CD4-positive, CD25-positive, alpha-beta regulatory T cell (primary cell): ENCODE data around the gene MVB12B. TPM values are rescaled to one million over a fixed set of nuclear protein-coding genes. Genes with fewer than 3 reads are reported as not detected.

Experiments used
- ATAC-seq, 2 donors: fragments of 150-1000 bp; cut with Tn5 transposase; one replicate each; pipeline ENCODE4 v1.10.0; 2021; ENCODE audit warnings: low read depth in 2 of 2, moderate number of reproducible peaks in 2 of 2, moderate library complexity in 1 of 2
- DNase-seq, 3 donors: peaks; one replicate each; pipeline versions ENCODE4 v3.0.0 to v3.0.0-alpha.2; 2012 to 2022; ENCODE audit warnings: mixed read lengths in 1 of 3
- H3K27ac ChIP-seq: one replicate; pipeline ENCODE4 v1.7.0; 2013; ENCODE audit warnings: mild to moderate bottlenecking, low read length; ENCODE audit not compliant: insufficient read depth, poor library complexity, severe bottlenecking
- H3K27me3 ChIP-seq: one replicate; pipeline ENCODE4 v1.7.0; 2013; ENCODE audit warnings: low read length; ENCODE audit not compliant: control insufficient read depth, insufficient read depth
- H3K36me3 ChIP-seq: one replicate; pipeline ENCODE4 v1.7.0; 2013; ENCODE audit warnings: mild to moderate bottlenecking, low read length, moderate library complexity; ENCODE audit not compliant: control insufficient read depth, insufficient read depth
- H3K4me1 ChIP-seq: 2 replicates; pipeline ENCODE4 v1.7.0; 2013; ENCODE audit warnings: mild to moderate bottlenecking, low read length; ENCODE audit not compliant: insufficient read depth, control insufficient read depth, poor library complexity, severe bottlenecking
- H3K4me3 ChIP-seq: one replicate; pipeline ENCODE4 v1.7.0; 2013; ENCODE audit warnings: low read depth, mild to moderate bottlenecking, low read length, moderate library complexity
- H3K9me3 ChIP-seq, 2 experiments: 1 replicate in 1 of 2; 2 replicates in 1 of 2; pipeline ENCODE4 v1.7.0; 2013; ENCODE audit warnings: low read length in 2 of 2, mild to moderate bottlenecking in 1 of 2, moderate library complexity in 1 of 2; ENCODE audit not compliant: control insufficient read depth in 2 of 2
- H3K27ac Mint-ChIP-seq, 3 donors: one replicate each; pipeline ENCODE4 v1.8.0; 2020 to 2022; ENCODE audit warnings: mild to moderate bottlenecking in 3 of 3, mixed read lengths in 3 of 3, moderate library complexity in 2 of 3
- H3K27me3 Mint-ChIP-seq: one replicate; pipeline ENCODE4 v1.8.0; 2022; ENCODE audit warnings: mild to moderate bottlenecking, mixed read lengths
- H3K36me3 Mint-ChIP-seq: one replicate; pipeline ENCODE4 v1.8.0; 2020; ENCODE audit warnings: mixed read lengths
- H3K4me1 Mint-ChIP-seq, 4 donors: one replicate each; pipeline ENCODE4 v1.8.0; 2020 to 2022; ENCODE audit warnings: mixed read lengths in 4 of 4, mild to moderate bottlenecking in 1 of 4
- H3K4me3 Mint-ChIP-seq, 4 donors: one replicate each; pipeline ENCODE4 v1.8.0; 2020 to 2022; ENCODE audit warnings: mild to moderate bottlenecking in 4 of 4, mixed read lengths in 4 of 4, moderate library complexity in 3 of 4
- H3K9me3 Mint-ChIP-seq, 7 donors: one replicate each; pipeline ENCODE4 v1.8.0; 2020 to 2022; ENCODE audit warnings: mixed read lengths in 7 of 7, mild to moderate bottlenecking in 3 of 7, moderate library complexity in 2 of 7
- polyA plus RNA-seq, 4 donors: library from polyadenylated mRNA; unstranded; fragments of 300-500 nt; fragmentation: Illumina TruSeq; gene quantifications; one replicate each; pipeline ENCODE4 v1.2.3, GENCODE V29; 2021
- total RNA-seq: library from RNA; stranded (reverse); gene quantifications from one replicate; pipeline ENCODE4 v1.2.3, GENCODE V29; 2022

The MVB12B gene
- total and polyA plus RNA-seq, 5 donors from 2014 or later = 0.60 to 5.1 (median 1.4) TPM

GRCh38 chr9:126357074-126357473 lies 30.4 kb downstream of the MVB12B start:
- Histone ChIP-seq H3K36me3 (no peaks in the 10 kb centered on the region), H3K27ac (no peak overlapping the region), H3K4me1 (no peaks in the 10 kb centered on the region), H3K27me3 (no peaks in the 10 kb centered on the region), H3K4me3 (no peak overlapping the region), H3K9me3 (peaks cover 16 to 18% of the 10 kb centered on the region in 2 experiments)
- Mint-ChIP-seq H3K9me3 (peaks cover 0 to 21% (median 6%) of the 10 kb centered on the region in 7 donors), H3K4me3 (no peak overlapping the region), H3K27ac (no peak overlapping the region), H3K4me1 (peaks cover 0 to 13% (median 8%) of the 10 kb centered on the region in 4 donors), H3K36me3 (peaks cover 3% of the 10 kb centered on the region), H3K27me3 (no peaks in the 10 kb centered on the region)
- DNase-seq = no peak
- ATAC-seq = no peak

- no peaks in the 10 kb centered on the region for H3K36me3 ChIP-seq
- H3K27me3 ChIP-seq = no peaks in the 10 kb centered on the region
- no peak overlapping the region for H3K4me3 ChIP-seq
- Mint-ChIP-seq H3K36me3 (peaks cover 6% of the 10 kb centered on the region), H3K4me1 (peaks cover 0 to 6% (median under 1%) of the 10 kb centered on the region in 4 donors), H3K4me3 (no peak overlapping the region), H3K9me3 (peaks cover 0 to 34% (median 9%) of the 10 kb centered on the region in 7 donors), H3K27me3 (no peaks in the 10 kb centered on the region), H3K27ac (no peak overlapping the region)
- H3K9me3 ChIP-seq = peaks cover 25 to 26% of the 10 kb centered on the region in 2 experiments
- H3K4me1 ChIP-seq = no peaks in the 10 kb centered on the region
- DNase-seq (no peak), ATAC-seq (no peak)
- H3K27ac ChIP-seq = no peak overlapping the region
These were observed 33.4 kb downstream of the MVB12B start for GRCh38 chr9:126360073-126360472.

- no peaks in the 10 kb centered on the region for H3K27me3 Mint-ChIP-seq
- DNase-seq (no peak), ATAC-seq (no peak)
- Histone ChIP-seq H3K27ac (no peak overlapping the region), H3K4me1 (no peaks in the 10 kb centered on the region), H3K4me3 (no peak overlapping the region), H3K36me3 (no peaks in the 10 kb centered on the region), H3K9me3 (peaks cover 25 to 26% of the 10 kb centered on the region in 2 experiments), H3K27me3 (no peaks in the 10 kb centered on the region)
- H3K27ac Mint-ChIP-seq = peak overlapping the region in 1 of 3 donors; percentile 32
- peaks cover 0 to 34% (median 9%) of the 10 kb centered on the region in 7 donors for H3K9me3 Mint-ChIP-seq
- peaks cover 0 to 3% (median 0%) of the 10 kb centered on the region in 4 donors for H3K4me1 Mint-ChIP-seq
- peaks cover 14% of the 10 kb centered on the region for H3K36me3 Mint-ChIP-seq
- no peak overlapping the region for H3K4me3 Mint-ChIP-seq
These were observed 35.2 kb downstream of the MVB12B start for GRCh38 chr9:126361810-126362238.

GRCh38 chr9:126363250-126363649 lies 36.6 kb downstream of the MVB12B start:
- Histone ChIP-seq H3K4me1 (no peaks in the 10 kb centered on the region), H3K4me3 (no peak overlapping the region), H3K27ac (no peak overlapping the region), H3K9me3 (peaks cover 25 to 26% of the 10 kb centered on the region in 2 experiments), H3K36me3 (no peaks in the 10 kb centered on the region), H3K27me3 (no peaks in the 10 kb centered on the region)
- Mint-ChIP-seq H3K36me3 (peaks cover 20% of the 10 kb centered on the region), H3K27me3 (no peaks in the 10 kb centered on the region), H3K9me3 (peaks cover 0 to 34% (median 9%) of the 10 kb centered on the region in 7 donors), H3K27ac (no peak overlapping the region), H3K4me1 (peaks cover 0 to 4% (median 0%) of the 10 kb centered on the region in 4 donors), H3K4me3 (no peak overlapping the region)
- DNase-seq (no peak), ATAC-seq (no peak)

GRCh38 chr9:126363847-126364671 lies 37.4 kb downstream of the MVB12B start:
- Histone ChIP-seq H3K27me3 (no peaks in the 10 kb centered on the region), H3K4me3 (no peak overlapping the region), H3K4me1 (no peaks in the 10 kb centered on the region), H3K27ac (no peak overlapping the region), H3K9me3 (peaks cover 25 to 26% of the 10 kb centered on the region in 2 experiments), H3K36me3 (no peaks in the 10 kb centered on the region)
- DNase-seq (no peak), ATAC-seq (no peak)
- H3K27ac Mint-ChIP-seq = no peak overlapping the region
- H3K36me3 Mint-ChIP-seq = peaks cover 20% of the 10 kb centered on the region
- no peaks in the 10 kb centered on the region for H3K27me3 Mint-ChIP-seq
- peaks cover 0 to 2% (median 0%) of the 10 kb centered on the region in 4 donors for H3K4me1 Mint-ChIP-seq
- peaks cover 0 to 34% (median 9%) of the 10 kb centered on the region in 7 donors for H3K9me3 Mint-ChIP-seq
- H3K4me3 Mint-ChIP-seq = no peak overlapping the region

- H3K27ac ChIP-seq = no peak overlapping the region
- DNase-seq (no peak), ATAC-seq (no peak)
- H3K36me3 ChIP-seq = no peaks in the 10 kb centered on the region
- Mint-ChIP-seq H3K27me3 (no peaks in the 10 kb centered on the region), H3K4me1 (peaks cover 0 to 2% (median 0%) of the 10 kb centered on the region in 4 donors), H3K9me3 (peaks cover 0 to 22% (median 3%) of the 10 kb centered on the region in 7 donors), H3K27ac (no peak overlapping the region), H3K4me3 (no peak overlapping the region), H3K36me3 (peaks cover 20% of the 10 kb centered on the region)
- no peaks in the 10 kb centered on the region for H3K27me3 ChIP-seq
- H3K9me3 ChIP-seq = peaks cover 20% of the 10 kb centered on the region in 2 experiments
- H3K4me3 ChIP-seq = no peak overlapping the region
- H3K4me1 ChIP-seq = no peaks in the 10 kb centered on the region
These were observed 39.2 kb downstream of the MVB12B start for GRCh38 chr9:126365780-126366179.

- Histone ChIP-seq H3K27ac (no peak overlapping the region), H3K36me3 (no peaks in the 10 kb centered on the region), H3K27me3 (no peaks in the 10 kb centered on the region), H3K9me3 (peaks cover 13 to 14% of the 10 kb centered on the region in 2 experiments), H3K4me3 (no peak overlapping the region), H3K4me1 (no peaks in the 10 kb centered on the region)
- Mint-ChIP-seq H3K4me3 (no peak overlapping the region), H3K27me3 (no peaks in the 10 kb centered on the region), H3K4me1 (peaks cover 0 to 2% (median 0%) of the 10 kb centered on the region in 4 donors), H3K36me3 (peaks cover 20% of the 10 kb centered on the region), H3K27ac (no peak overlapping the region), H3K9me3 (peaks cover 0 to 19% (median 3%) of the 10 kb centered on the region in 7 donors)
- DNase-seq (no peak), ATAC-seq (no peak)
These were observed 39.9 kb downstream of the MVB12B start for GRCh38 chr9:126366366-126367011.
